IPS-11a (cell line): ENCODE measurements around the gene PHETA2.
"Not testable (repeated sequence)": the region's sequence is repeated elsewhere in the genome, so short reads cannot be mapped to it uniquely, and the experiment has no call there.

Experiments
- H3K4me3 ChIP-seq: one replicate; pipeline ENCODE4 v1.5.1; 2013; ENCODE audit warnings: low read depth, low read length, control low read depth

PHETA2 gene

DNA sequence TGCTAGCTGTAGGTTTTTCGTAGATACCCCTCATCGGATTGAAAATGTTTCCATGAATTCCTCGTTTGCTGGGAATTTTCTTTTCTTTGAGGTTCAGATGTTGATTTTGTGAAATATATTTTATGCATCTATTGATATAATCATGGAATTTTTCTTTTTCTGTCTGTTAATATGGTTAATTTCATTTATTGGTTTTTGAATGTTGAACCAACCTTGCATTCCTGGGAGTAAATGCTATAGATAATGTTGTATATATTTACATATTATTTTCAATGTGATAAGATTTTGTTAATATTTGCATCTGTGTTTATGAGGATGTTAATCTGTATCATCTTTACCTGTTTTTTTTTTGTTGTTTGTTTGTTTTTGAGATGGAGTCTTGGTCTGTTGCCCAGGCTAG lies 27.2 kb downstream of the PHETA2 start:
- H3K4me3 ChIP-seq: no peak overlapping the region

DNA sequence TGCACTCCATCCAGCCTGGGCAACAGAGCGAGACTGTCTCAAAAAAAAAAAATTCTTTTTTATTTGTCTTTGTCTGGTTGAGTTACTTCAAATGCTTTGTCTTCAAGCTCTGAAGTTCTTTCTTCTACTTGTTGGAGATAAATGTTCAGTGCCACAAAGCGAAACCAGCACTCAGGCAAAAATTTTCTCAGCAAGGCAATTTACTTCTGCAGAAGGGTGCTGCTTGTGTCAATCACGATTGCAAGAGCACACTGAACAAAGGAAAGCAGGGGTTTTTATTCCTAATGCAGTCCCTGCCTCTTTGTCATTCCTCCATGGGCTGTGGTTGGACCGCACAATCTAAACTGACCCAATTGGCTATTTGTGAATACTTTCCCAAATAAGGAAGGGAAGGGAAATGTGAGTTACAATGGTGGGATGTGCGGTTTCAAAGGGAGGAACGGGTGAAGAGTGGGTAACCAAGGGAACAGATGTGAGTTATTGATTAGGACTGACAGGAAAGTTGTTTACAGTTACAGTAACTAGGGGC lies 30.3 kb downstream of the PHETA2 start:
- H3K4me3 ChIP-seq: not testable (repeated sequence)

DNA sequence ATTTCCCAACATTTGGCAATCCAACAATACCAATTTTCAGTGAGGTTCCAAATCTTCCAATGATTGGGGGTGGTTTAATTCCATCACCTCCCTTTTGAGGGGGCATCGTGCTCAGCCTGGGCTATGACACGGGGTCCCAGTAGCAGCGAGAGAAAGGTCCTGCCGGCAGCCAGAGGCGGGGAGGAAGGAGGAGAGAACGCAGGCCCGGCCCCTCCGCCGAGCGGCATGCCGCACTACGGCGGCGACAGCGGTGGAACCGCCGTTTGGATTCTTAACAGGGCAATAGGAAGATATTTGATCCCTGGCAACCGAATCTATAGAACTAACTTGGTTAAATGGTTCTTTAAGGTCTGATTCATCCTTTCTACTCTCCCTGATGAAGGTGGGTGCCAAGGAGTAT lies 34.8 kb downstream of the PHETA2 start:
- H3K4me3 ChIP-seq: no peak overlapping the region

DNA sequence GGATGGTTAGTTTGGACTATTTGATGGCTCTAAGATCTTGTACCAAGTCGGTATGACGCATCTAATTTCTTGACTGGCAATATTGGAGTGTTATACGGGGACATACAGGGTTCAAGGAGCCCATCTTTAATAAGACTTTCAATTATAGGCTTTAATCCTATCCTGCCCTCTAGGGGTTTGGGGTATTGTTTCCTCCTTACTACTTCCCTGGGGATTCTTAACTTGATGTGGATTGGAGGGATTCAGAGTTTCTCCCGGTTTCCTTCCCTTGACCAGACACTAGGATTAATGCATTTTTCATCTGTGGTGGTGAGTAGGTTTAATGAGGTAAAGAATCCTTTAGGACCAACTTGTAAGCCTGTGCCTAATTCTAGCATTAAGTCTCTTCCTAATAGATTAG lies 37.8 kb downstream of the PHETA2 start:
- no peak overlapping the region for H3K4me3 ChIP-seq

DNA sequence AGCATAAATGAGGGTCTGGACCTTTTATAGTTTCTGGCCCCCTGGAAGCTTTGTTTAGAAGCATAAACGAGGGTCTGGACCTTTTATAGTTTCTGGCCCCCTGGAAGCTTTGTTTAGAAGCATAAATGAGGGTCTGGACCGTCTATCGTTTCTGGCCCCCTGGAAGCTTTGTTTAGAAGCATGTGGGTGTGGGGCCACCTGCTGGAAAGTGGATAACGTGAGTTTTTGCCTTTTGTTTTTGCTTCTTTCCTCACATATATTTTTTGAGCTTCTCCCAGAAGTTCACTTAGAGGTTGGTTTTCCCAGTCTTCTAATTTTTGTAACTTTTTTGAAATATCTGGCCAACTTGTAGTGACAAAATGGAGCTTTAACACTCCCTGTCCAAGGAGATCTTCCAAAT lies 38.7 kb downstream of the PHETA2 start:
- not testable (repeated sequence) for H3K4me3 ChIP-seq

DNA sequence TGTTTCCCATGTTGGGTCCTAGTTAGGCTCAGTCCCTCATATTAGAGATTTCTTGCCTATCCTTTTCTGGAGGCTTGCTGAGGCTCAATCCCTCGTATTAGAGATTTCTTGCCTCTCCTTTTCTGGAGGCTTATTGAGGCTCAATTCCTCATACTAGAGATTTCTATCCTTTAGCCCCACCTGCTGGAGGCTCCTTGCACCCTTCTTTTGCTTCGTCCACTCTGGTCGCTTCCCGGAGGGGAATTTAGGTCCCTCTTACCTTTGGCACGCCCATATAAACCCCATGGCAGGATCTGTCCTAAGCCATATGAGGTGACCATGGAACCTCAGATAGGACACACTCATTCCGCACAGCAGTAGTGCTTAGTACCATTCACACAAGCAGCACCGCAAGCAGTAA lies 40.7 kb downstream of the PHETA2 start:
- no peak overlapping the region for H3K4me3 ChIP-seq

DNA sequence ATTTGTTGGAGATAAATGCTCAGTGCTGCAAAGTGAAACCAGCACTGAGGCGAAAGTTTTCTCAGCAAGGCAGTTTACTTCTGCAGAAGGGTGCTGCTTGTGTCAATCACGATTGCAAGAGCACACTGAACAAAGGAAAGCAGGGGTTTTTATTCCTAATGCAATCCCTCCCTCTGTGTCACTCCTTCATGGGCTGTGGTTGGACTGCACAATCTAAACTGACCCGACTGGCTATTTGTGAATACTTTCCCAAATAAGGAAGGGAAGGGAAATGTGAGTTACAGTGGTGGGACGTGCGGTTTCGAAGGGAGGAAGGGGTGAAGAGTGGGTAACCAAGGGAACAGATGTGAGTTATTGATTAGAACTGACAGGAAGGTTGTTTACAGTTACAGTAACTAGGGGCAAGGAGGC lies 41.4 kb downstream of the PHETA2 start:
- not testable (repeated sequence) for H3K4me3 ChIP-seq

DNA sequence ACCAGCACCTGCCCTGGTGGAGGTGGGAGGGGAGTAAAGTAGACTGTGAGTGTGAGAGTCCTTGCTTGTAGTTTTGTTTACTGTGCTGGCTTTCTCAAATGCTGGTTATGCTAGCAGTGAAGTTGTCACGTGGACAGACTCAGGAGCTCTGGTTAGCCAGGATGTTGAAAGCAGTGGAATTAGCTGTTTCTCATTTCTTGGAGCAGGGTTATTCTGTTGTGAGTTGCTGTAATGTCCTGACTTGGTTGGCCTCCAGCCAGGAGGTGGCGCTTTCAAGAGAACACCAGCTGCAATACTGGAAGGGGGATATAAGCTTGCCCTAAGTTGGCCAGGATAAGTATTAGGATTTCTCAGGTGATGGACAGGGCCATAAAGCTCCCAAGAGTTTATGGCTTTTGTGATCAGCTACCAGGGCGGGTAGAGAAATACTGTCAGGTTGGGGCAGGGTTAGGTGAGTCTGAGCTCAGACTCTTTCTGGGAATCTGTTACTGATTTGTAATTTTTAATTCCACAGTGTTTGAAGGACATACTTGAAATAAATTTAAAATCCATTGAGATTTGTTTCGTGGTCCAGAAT lies 42.9 kb downstream of the PHETA2 start:
- no peak overlapping the region for H3K4me3 ChIP-seq

DNA sequence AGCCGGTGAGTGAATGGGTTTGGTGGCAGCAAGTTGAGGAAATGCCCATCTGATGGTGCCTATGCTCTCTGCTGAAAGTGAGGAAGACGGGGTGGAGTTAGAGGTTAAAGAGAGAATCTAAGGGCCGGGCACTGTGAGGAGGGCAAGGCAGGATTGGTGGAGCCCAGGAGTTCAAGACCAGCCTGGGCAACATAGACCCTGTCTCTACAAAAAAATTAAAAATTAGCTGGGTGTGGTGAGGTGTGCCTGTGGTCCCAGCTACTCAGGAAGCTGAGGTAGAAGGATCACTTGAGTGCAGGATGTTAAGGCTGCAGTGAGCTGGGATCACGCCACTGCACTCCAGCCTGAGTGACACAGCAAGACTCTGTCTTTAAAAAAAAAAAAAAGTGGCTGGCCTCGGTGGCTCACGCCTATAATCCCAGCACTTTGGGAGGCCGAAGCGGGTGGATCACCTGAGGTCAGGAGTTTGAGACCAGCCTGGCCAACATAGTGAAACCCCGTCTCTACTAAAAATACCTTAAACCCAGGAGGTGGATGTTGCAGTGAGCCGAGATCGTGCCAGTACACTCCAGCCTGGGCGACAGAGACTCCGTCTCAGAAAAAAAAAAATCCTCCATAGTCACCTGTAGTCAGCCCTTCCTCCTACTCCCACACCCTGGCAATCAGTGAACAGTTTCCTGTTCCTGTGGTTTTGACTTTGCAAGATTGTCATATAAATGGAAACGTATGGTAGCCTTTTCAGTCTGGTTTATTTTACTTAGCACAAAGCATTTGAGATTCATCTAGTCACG lies 46.4 kb downstream of the PHETA2 start:
- H3K4me3 ChIP-seq: not testable (repeated sequence)

DNA sequence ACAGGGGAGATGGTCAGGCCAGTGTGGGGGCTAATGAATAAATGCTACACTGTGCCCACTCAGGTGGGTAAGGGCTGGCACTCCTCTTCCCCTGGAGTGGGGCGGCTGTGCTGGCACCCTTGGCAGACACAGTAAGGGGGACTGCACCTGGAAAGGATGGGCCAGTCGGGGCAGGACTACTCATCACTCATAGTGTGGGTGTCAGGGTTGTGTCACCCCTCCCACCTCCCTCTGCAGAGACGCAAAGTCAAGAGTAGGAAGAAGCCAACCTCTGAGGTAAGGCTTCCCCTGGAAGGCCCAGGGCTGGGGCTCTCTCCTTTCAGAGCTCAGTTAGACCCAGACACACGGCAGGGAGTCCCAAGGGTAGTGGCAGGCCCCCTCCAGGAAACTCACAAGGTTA lies 49.5 kb downstream of the PHETA2 start:
- H3K4me3 ChIP-seq: not testable (repeated sequence)

DNA sequence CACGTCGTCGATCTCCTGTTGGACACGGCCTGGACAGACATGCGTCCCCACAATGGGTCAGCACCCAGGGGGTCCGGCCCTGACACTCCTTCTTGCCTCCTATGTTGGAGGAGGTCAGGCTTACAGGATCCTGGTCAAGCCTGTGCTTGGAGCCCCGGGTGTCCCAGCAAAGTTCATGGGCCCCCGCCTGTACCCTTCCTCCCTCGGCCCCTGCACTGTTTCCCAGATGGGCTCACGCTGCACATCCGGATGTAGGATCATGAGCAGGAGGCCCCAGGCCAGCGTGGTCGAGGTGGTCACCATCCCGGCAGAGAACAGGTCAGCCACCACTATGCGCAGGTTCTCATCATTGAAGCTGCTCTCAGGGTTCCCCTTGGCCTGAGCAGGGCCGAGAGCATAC lies 53.6 kb downstream of the PHETA2 start:
- no peak overlapping the region for H3K4me3 ChIP-seq

DNA sequence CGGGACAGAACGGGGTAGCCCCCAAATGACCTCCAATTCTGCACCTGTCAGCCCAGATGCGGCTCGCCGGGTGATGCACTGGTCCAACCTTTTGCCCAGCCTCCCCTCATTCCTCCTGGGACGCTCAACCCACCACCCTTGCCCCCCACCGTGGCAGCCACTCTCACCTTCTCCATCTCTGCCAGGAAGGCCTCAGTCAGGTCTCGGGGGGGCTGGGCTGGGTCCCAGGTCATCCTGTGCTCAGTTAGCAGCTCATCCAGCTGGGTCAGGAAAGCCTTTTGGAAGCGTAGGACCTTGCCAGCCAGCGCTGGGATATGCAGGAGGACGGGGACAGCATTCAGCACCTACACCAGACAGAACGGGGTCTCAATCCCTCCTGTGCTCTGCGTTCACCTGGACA lies 54.0 kb downstream of the PHETA2 start:
- H3K4me3 ChIP-seq: not testable (repeated sequence)
